ENCODE measurements around the gene SLC39A12.

DNA sequence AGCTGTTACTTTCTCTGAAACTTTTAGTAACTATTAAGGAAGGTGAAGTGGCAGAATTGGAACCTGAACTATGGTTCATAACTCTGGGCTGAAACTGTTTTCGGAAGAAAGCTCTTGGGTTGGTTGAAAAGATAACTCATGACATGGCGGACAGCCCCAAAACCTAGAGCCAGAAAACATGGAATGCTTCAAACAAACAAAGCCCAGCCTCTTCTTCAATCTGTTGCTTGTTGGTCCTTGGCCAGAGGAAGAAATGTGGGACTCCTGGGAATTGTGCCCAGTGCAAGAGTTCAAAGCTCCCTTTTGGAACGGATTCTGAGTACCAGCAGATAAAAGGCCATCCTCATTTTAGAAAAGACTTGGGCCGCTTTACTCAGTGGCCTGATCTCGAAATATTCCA is 135.6 kb downstream of the SLC39A12 start:
- TF ChIP-seq POLR2A (IDR thresholded peaks at IDR 0.05; ENCODE audit: low read depth, low read length) (no peak), TAF1 (IDR thresholded peaks at IDR 0.05; ENCODE audit: low read depth, low read length) (no peak), POU2F2 (IDR thresholded peaks at IDR 0.05; ENCODE audit: low read depth, low read length) (no peak)

Measured in GM12891 (cell line).